ENCODE measurements around the gene MCTP2. TPM values are rescaled to one million over a fixed set of nuclear protein-coding genes. Genes with fewer than 3 reads are reported as not detected.

MCTP2 gene
- total and polyA plus RNA-seq, 2 of the 8 experiments (the other 6 are each of a cell fraction or from before 2014, with no cell fraction given), result 3.4 to 4.5 TPM

GRCh38 chr15:94295275-94295674, 63.9 kb downstream of the MCTP2 start:
- H3K18ac ChIP-seq (ENCODE audit: extremely low read depth, low read length), result no peak overlapping the region
- no peak overlapping the region for H3K27ac ChIP-seq (ENCODE audit: low read depth, low read length)
- no peak overlapping the region for H4K91ac ChIP-seq (replicated peaks; ENCODE audit: insufficient read length, low read length)
- no peaks in the 10 kb centered on the region for H3K79me1 ChIP-seq (ENCODE audit: low read depth, low read length)
- TF ChIP-seq EGR1 (IDR thresholded peaks at IDR 0.05; ENCODE audit: borderline replicate concordance, low read depth, low read length), result no peak
- TF ChIP-seq SAP30 (IDR thresholded peaks at IDR 0.05; ENCODE audit: insufficient read depth, insufficient replicate concordance, low read length), result no peak
- TF ChIP-seq RBBP5 (IDR thresholded peaks at IDR 0.05; ENCODE audit: borderline replicate concordance, low read depth, low read length), result no peak
- no peak for TF ChIP-seq TBP (IDR thresholded peaks at IDR 0.05; ENCODE audit: low read depth, low read length)
- TF ChIP-seq HDAC2 (IDR thresholded peaks at IDR 0.05; ENCODE audit: borderline replicate concordance in 1 of 2, low read depth in 2 of 2, low read length in 2 of 2), result no peak
- no peak for TF ChIP-seq TAF1 (IDR thresholded peaks at IDR 0.05; ENCODE audit: low read depth, low read length)
- no peak for TF ChIP-seq BCL11A (IDR thresholded peaks at IDR 0.05; ENCODE audit: low read depth in 2 of 2, low read length in 2 of 2)
- no peak for TF ChIP-seq BACH1 (IDR thresholded peaks at IDR 0.05; ENCODE audit: low read length)
- no peak for TF ChIP-seq RAD21 (IDR thresholded peaks at IDR 0.05 in 1 of 2, conservative IDR thresholded peaks at IDR 0.05 in 1 of 2; ENCODE audit: low read depth in 2 of 2, low read length in 2 of 2)
- no peak for TF ChIP-seq JUN (IDR thresholded peaks at IDR 0.05; ENCODE audit: low read depth, low read length)
- no peak for TF ChIP-seq NANOG (IDR thresholded peaks at IDR 0.05; ENCODE audit: insufficient read depth, low read depth, low read length, poor library complexity, severe bottlenecking)
- no peak overlapping the region for H3K4me2 ChIP-seq (ENCODE audit: insufficient read depth in 1 of 2, low read depth in 2 of 2, low read length in 2 of 2)
- no peak overlapping the region for H2BK15ac ChIP-seq (ENCODE audit: low read length)
- no peaks in the 10 kb centered on the region for H4K20me1 ChIP-seq (replicated peaks in 1 of 2; ENCODE audit: control insufficient read depth in 1 of 2, insufficient read depth in 2 of 2, low read length in 2 of 2)
- FAIRE-seq (no peak), DNase-seq (ENCODE audit: low read depth in 1 of 2, low spot score in 2 of 2) (no peak)
- no peak overlapping the region for H4K8ac ChIP-seq (ENCODE audit: extremely low read depth, insufficient read depth, low read length)
- H2BK20ac ChIP-seq (ENCODE audit: low read length), result no peak overlapping the region
- no peak overlapping the region for H2AK5ac ChIP-seq (ENCODE audit: low read depth, low read length)
- no peak overlapping the region for H2BK12ac ChIP-seq (ENCODE audit: low read depth, low read length)
- 96% methylated on average over 4 of the region's 4 CpGs; no CpG with 5 or more reads in 1 of the 2 experiments for WGBS, 2 experiments (ENCODE audit: extremely low coverage in 1 of 2, insufficient coverage in 1 of 2, insufficient read length in 1 of 2, insufficient replicate concordance in 2 of 2, low coverage in 1 of 2, low lambda C conversion rate in 2 of 2, missing lambda C conversion rate in 1 of 2)
- H3K23me2 ChIP-seq (ENCODE audit: low read depth, low read length), result no peaks in the 10 kb centered on the region
- H3K9me3 ChIP-seq (ENCODE audit: insufficient read depth in 2 of 2, low read depth in 1 of 2, low read length in 1 of 2), result peaks cover 0 to 6% of the 10 kb centered on the region in 2 experiments; a peak in 1 of 4 replicates
- no peaks in the 10 kb centered on the region for H3K27me3 ChIP-seq (replicated peaks in 1 of 4; ENCODE audit: control insufficient read depth in 3 of 4, extremely low read depth in 1 of 4, insufficient read depth in 3 of 4, low read length in 3 of 4)
- H3K4me1 ChIP-seq (replicated peaks in 1 of 4; ENCODE audit: control insufficient read depth in 3 of 4, insufficient read depth in 4 of 4, low read length in 3 of 4), result no peaks in the 10 kb centered on the region
- no peaks in the 10 kb centered on the region for H3K36me3 ChIP-seq (ENCODE audit: control insufficient read depth in 2 of 4, insufficient read depth in 4 of 4, low read length in 3 of 4)
- no peak overlapping the region for H2BK5ac ChIP-seq (ENCODE audit: low read depth, low read length)
- no peaks in the 10 kb centered on the region for H3K79me2 ChIP-seq (ENCODE audit: control insufficient read depth in 1 of 2, insufficient read depth in 2 of 2, low read length in 2 of 2)
- no peak overlapping the region for H3K4ac ChIP-seq (replicated peaks; ENCODE audit: insufficient read length, low read depth, low read length)
- no peak overlapping the region for H4K5ac ChIP-seq (ENCODE audit: insufficient read length, low read depth, low read length)
- no peak overlapping the region for H2BK120ac ChIP-seq (replicated peaks; ENCODE audit: low read depth, low read length)
- POLR2A ChIA-PET (ENCODE audit: partially characterized antibody), result interaction anchor here (0.8 to 1.0 kb wide), 2 partner anchors 9 to 10 kb away, joined by 3 to 4 read pairs; no protein-coding TSS in a partner anchor
- H3K9ac ChIP-seq (replicated peaks in 1 of 4; ENCODE audit: extremely low read depth in 1 of 4, low read depth in 3 of 4, low read length in 3 of 4), result no peak overlapping the region
- CTCF ChIA-PET (ENCODE audit: partially characterized antibody), result interaction anchor here (0.7 to 1.5 kb wide), 2 partner anchors 29 to 117 kb away, joined by 3 to 4 read pairs; no protein-coding TSS in a partner anchor
- no peak overlapping the region for H3K14ac ChIP-seq (ENCODE audit: insufficient read length)
- no peak overlapping the region for H2AFZ ChIP-seq (ENCODE audit: low read length)
- no peak overlapping the region for H3K4me3 ChIP-seq (ENCODE audit: extremely low read depth in 1 of 4, insufficient read depth in 2 of 4, low read depth in 3 of 4, low read length in 4 of 4)
- H3K56ac ChIP-seq (replicated peaks; ENCODE audit: insufficient read length, low read depth, low read length), result no peak overlapping the region
- no peak overlapping the region for H3K23ac ChIP-seq (ENCODE audit: insufficient read length)
